ENCODE results near the gene PPP2R5E.

DNA sequence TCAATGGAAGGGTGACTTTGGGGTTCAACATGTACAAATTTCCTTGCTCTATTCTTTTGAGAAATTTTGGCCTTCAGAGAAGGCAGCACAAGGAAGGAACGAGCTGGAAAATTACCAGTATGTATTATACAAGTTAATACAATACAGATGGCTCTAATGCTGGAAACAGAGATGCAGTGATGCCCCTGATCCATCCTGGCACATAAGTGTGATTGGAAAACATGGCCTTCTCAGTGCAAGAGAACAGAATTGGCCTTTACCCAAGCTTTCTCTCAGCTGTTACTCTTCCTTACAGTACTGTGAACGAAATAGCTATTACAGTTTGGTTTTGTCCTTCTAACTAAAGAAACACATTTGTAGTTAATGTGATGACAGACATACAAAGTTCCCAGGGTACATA, 122.0 kb downstream of the PPP2R5E start:
- TF ChIP-seq CTCF (IDR thresholded peaks at IDR 0.05; ENCODE audit: extremely low read depth in 1 of 2, insufficient read depth in 1 of 2, low read depth in 1 of 2, low read length in 2 of 2): no peak
- no peak for TF ChIP-seq EZH2 (IDR thresholded peaks at IDR 0.05; ENCODE audit: borderline replicate concordance, low read depth, low read length, severe bottlenecking)
- TF ChIP-seq POLR2A (IDR thresholded peaks at IDR 0.05; ENCODE audit: low read depth, low read length): no peak
- TF ChIP-seq, protein P1, sequence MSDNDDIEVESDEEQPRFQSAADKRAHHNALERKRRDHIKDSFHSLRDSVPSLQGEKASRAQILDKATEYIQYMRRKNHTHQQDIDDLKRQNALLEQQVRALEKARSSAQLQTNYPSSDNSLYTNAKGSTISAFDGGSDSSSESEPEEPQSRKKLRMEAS (IDR thresholded peaks at IDR 0.05; ENCODE audit: insufficient read depth, insufficient read length): no peak
- TF ChIP-seq POLR2AphosphoS5 (IDR thresholded peaks at IDR 0.05; ENCODE audit: insufficient read depth, low read depth, low read length): no peak
- no peak for TF ChIP-seq JUN (IDR thresholded peaks at IDR 0.05; ENCODE audit: borderline replicate concordance, insufficient read depth, insufficient read length, low read depth)

Data from endothelial cell of umbilical vein (primary cell).